OCI-LY7 (cell line): Measurements from ENCODE around the gene ACER1. TPM values are rescaled to one million over a fixed set of nuclear protein-coding genes. Genes with fewer than 3 reads are reported as not detected.

Experiments used
- BruUV-seq: library from RNA; stranded (reverse); fragments of 400-500 nt; replicated peaks from 2 replicates; lab custom pipeline; 2021; lab: Mats Ljungman, UMichigan
- CTCF ChIA-PET: fragments of 300-600 bp; sonication (Branson Sonifier 250); formaldehyde crosslinking; loops from one replicate; lab custom pipeline; 2022; ENCODE audit warnings: antibody characterized with exemption; ENCODE audit not compliant: unreplicated experiment; lab: Charles Lee
- POLR2A ChIA-PET: fragments of 300-600 bp; sonication (Branson Sonifier 250); formaldehyde crosslinking; loops from one replicate; lab custom pipeline; 2022; ENCODE audit warnings: antibody characterized with exemption; lab: Charles Lee
- DNase-seq: peaks from one replicate; pipeline ENCODE4 v3.0.0-alpha.2; 2015; ENCODE audit warnings: low spot score
- H2AFZ ChIP-seq: fragments of 200-600 bp; sonication (generic), shearing (Covaris generic); 2 replicates; pipeline ENCODE4 v1.6.1; 2014; ENCODE audit warnings: mild to moderate bottlenecking, antibody characterized with exemption, low read length, moderate library complexity
- H3K27ac ChIP-seq: fragments of 200-600 bp; sonication (generic); 2 replicates; pipeline ENCODE4 v1.5.1; 2014; ENCODE audit warnings: mixed run types, low read depth, mild to moderate bottlenecking, moderate library complexity, low read length, inconsistent platforms; ENCODE audit not compliant: poor library complexity, severe bottlenecking
- H3K36me3 ChIP-seq: fragments of 200-600 bp; sonication (generic); 2 replicates; pipeline ENCODE4 v1.6.1; 2014; ENCODE audit warnings: mild to moderate bottlenecking, antibody characterized with exemption, low read length, moderate library complexity, mixed read lengths; ENCODE audit not compliant: insufficient read depth
- H3K4me1 ChIP-seq: fragments of 200-600 bp; sonication (generic); 2 replicates; pipeline ENCODE4 v1.5.1; 2014; ENCODE audit warnings: mild to moderate bottlenecking, low read length; ENCODE audit not compliant: insufficient read depth, poor library complexity, severe bottlenecking
- H3K4me2 ChIP-seq: fragments of 200-600 bp; sonication (generic); 2 replicates; pipeline ENCODE4 v1.6.1; 2014; ENCODE audit warnings: mild to moderate bottlenecking, low read length
- H3K4me3 ChIP-seq: fragments of 200-600 bp; sonication (generic); 2 replicates; pipeline ENCODE4 v1.5.1; 2014; ENCODE audit warnings: mild to moderate bottlenecking, low read depth, low read length; ENCODE audit not compliant: poor library complexity, severe bottlenecking
- H3K79me2 ChIP-seq: fragments of 200-600 bp; sonication (generic); 2 replicates; pipeline ENCODE4 v1.6.1; 2016; ENCODE audit warnings: low read depth, mild to moderate bottlenecking, low read length, moderate library complexity, mixed read lengths; ENCODE audit not compliant: insufficient read depth
- H3K9me2 ChIP-seq: fragments of 200-600 bp; sonication (generic); 2 replicates; pipeline ENCODE4 v1.6.1; 2016; ENCODE audit warnings: mild to moderate bottlenecking, low read length, mixed read lengths; ENCODE audit not compliant: insufficient read depth
- H3K9me3 ChIP-seq: fragments of 200-600 bp; sonication (generic); 2 replicates; pipeline ENCODE4 v1.6.1; 2014; ENCODE audit warnings: mild to moderate bottlenecking, mixed run types, low read length, mixed read lengths
- H4K20me1 ChIP-seq: fragments of 200-600 bp; sonication (generic); 2 replicates; pipeline ENCODE4 v1.6.1; 2014; ENCODE audit warnings: mild to moderate bottlenecking, antibody characterized with exemption, low read length, moderate library complexity, mixed read lengths; ENCODE audit not compliant: insufficient read depth
- EZH2phosphoT487 ChIP-seq: fragments of 200-600 bp; sonication (generic); IDR thresholded peaks from 2 replicates; pipeline ENCODE4 v1.6.1; 2018; ENCODE audit warnings: low read depth, borderline replicate concordance, mild to moderate bottlenecking, mixed run types, antibody characterized with exemption, low read length, moderate library complexity, mixed read lengths
- intact Hi-C: fragments of 100-400 bp; cut with micrococcal nuclease; formaldehyde crosslinking; loops from one replicate; pipeline ENCODE4 v1.10.0; 2022; ENCODE audit not compliant: unreplicated experiment
- total RNA-seq, 2 experiments: library from RNA; depleted of rRNA in 1 of 2; stranded (reverse); fragments of >200 nt in 1 of 2; shearing (Covaris generic) in 1 of 2; gene quantifications; 2 replicates each; pipeline ENCODE4 v1.2.3, GENCODE V29; 2014 to 2022
- TF ChIP-seq, protein P1 (sequence below): fragments of 200-600 bp; sonication (generic); conservative IDR thresholded peaks from 2 replicates; pipeline ENCODE4 v1.5.1; 2014; ENCODE audit warnings: mild to moderate bottlenecking, antibody characterized with exemption, low read length, moderate library complexity, mixed read lengths

ACER1 gene
- total RNA-seq, 2 experiments from 2014 or later: not detected

DNA sequence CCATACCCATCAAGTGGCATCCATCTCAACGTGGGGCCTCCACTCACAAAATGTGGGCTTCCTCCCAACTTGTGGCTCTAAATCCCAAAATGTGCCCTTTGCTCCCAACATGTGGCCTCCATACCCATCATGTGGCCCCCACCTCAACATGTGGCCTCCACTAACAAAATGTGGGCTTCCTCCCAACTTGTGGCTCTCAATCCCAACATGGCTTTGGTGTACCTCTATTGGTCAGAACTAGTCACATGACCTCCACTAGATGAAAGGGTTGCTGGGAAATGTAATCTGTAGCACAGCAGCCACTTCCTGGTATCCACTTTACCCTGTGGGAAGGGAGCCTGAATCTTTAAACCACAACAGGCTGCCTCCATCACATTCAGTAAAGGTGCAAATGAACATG, 10.1 kb upstream of the ACER1 start:
- no peak for TF ChIP-seq EZH2phosphoT487
- TF ChIP-seq, protein P1, sequence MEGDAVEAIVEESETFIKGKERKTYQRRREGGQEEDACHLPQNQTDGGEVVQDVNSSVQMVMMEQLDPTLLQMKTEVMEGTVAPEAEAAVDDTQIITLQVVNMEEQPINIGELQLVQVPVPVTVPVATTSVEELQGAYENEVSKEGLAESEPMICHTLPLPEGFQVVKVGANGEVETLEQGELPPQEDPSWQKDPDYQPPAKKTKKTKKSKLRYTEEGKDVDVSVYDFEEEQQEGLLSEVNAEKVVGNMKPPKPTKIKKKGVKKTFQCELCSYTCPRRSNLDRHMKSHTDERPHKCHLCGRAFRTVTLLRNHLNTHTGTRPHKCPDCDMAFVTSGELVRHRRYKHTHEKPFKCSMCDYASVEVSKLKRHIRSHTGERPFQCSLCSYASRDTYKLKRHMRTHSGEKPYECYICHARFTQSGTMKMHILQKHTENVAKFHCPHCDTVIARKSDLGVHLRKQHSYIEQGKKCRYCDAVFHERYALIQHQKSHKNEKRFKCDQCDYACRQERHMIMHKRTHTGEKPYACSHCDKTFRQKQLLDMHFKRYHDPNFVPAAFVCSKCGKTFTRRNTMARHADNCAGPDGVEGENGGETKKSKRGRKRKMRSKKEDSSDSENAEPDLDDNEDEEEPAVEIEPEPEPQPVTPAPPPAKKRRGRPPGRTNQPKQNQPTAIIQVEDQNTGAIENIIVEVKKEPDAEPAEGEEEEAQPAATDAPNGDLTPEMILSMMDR: no peak
- no peaks in the 10 kb centered on the region; the same call in 1 of the 2 replicates for H3K9me3 ChIP-seq
- H3K36me3 ChIP-seq: no peaks in the 10 kb centered on the region
- no peaks in the 10 kb centered on the region for H3K79me2 ChIP-seq
- no peaks in the 10 kb centered on the region for H4K20me1 ChIP-seq
- H3K27ac ChIP-seq: no peak overlapping the region
- H2AFZ ChIP-seq: peak overlapping the region; percentile 52; the same call in 1 of the 2 replicates
- no peak overlapping the region for H3K4me3 ChIP-seq
- DNase-seq: peak; percentile 38
- no peaks in the 10 kb centered on the region for H3K9me2 ChIP-seq
- CTCF ChIA-PET: no interaction called here
- no peak overlapping the region for H3K4me2 ChIP-seq
- intact Hi-C loops: no loop called here
- no TSS peak for BruUV-seq
- no peaks in the 10 kb centered on the region for H3K4me1 ChIP-seq
- POLR2A ChIA-PET: no interaction called here

DNA sequence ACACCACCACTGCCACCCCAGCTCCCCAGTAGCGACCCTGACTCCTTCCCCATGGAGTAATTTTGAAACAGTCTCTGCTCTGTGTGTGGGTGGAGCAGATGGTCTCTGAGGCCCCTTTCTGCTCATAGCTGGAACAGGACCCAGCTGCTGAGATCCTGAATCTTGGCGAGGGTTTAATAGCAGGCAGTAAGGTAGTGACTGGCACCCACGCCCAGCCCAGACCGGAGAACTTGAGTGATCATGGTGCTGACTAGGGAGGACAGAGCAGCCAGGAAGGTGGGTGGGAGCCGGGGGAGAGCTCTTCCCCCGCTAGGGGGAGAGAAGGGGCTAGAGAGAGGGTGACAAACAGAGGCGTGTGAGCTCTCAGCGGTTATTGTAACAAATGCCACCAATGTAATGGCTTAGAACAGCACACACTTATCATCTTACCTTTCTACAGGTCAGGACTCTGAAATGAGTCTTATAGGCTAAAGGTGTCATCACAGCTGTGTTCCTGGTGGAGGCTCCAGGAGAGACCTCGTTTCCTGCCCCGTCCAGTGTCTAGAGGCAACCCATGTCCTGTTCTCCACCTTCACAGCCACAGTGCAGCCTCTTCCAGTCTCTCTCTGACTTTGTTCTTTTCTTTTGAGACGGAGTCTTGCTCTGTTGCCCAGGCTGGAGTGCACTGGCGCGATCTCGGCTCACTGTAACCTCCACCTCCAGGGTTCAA, 7.2 kb upstream of the ACER1 start:
- BruUV-seq: no TSS peak
- CTCF ChIA-PET: no interaction called here
- no peaks in the 10 kb centered on the region for H3K36me3 ChIP-seq
- peak; percentile 17 for DNase-seq
- H3K4me3 ChIP-seq: no peak overlapping the region
- no peaks in the 10 kb centered on the region; the same call in 1 of the 2 replicates for H3K9me3 ChIP-seq
- no peak overlapping the region for H3K4me2 ChIP-seq
- no peak overlapping the region for H3K27ac ChIP-seq
- no peak overlapping the region for H2AFZ ChIP-seq
- intact Hi-C loops: no loop called here
- no peaks in the 10 kb centered on the region for H3K79me2 ChIP-seq
- no peaks in the 10 kb centered on the region for H3K9me2 ChIP-seq
- no peak for TF ChIP-seq EZH2phosphoT487
- TF ChIP-seq, protein P1: peak; percentile 34; the same call in 1 of the 2 replicates
- H3K4me1 ChIP-seq: no peaks in the 10 kb centered on the region
- no peaks in the 10 kb centered on the region for H4K20me1 ChIP-seq
- POLR2A ChIA-PET: interaction anchor here (0.9 kb wide), 1 partner anchor 32 kb away, joined by 3 read pairs; the partner anchor contains the start of gene ALKBH7
